Cortex of kidney (tissue), 1 donor: ENCODE data around the gene VPS8.
"Not testable (repeated sequence)": the region's sequence is repeated elsewhere in the genome, so short reads cannot be mapped to it uniquely, and the experiment has no call there.

ENCODE experiments used
- DNase-seq: peaks from one replicate; lab custom pipeline; 2025; lab: John Stamatoyannopoulos, UW

The VPS8 gene

DNA sequence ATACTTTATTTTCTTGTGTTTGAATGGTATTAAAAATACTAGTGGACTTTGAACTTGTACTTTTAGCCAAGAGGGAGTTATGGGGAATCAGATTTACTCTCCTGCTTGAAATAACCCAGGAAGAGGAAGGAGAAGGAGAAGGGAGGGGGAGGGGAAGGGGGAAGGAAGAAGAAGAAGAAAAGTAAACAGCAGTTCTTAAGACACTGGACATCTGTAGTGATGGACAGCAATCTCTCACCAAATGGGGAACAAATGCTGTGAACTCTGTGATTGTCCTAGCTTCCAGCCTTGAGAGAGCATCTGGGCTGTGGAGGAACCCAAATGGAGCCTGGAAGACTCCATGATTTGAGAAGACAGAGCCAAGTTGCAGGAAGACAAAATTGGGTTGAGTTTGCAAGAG is 52.0 kb downstream of the VPS8 start:
- no peak for DNase-seq

- DNase-seq: no peak
These were observed 56.5 kb downstream of the VPS8 start for GRCh38 chr3:184868477-184868876.

- no peak for DNase-seq
These were observed 60.2 kb downstream of the VPS8 start for GRCh38 chr3:184872200-184872599.

DNA sequence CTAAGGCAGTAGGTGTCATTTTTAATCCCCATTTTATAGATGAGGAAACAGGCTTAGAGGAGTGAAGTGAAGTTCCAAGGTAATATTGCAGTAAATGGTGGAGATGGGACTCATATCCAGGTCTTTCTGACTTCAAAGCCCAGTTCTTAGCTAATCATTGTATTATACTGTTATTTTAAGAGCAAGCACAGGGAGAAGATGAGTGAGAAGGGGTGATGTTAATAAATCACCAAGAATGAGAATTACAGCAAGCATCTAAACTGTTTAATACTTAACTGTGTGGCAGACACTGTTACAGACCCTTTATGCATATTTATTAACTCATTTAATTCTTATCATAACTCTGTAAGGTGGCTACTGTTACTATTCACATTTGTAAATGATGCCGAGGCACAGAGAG is 61.2 kb downstream of the VPS8 start:
- DNase-seq: no peak

DNA sequence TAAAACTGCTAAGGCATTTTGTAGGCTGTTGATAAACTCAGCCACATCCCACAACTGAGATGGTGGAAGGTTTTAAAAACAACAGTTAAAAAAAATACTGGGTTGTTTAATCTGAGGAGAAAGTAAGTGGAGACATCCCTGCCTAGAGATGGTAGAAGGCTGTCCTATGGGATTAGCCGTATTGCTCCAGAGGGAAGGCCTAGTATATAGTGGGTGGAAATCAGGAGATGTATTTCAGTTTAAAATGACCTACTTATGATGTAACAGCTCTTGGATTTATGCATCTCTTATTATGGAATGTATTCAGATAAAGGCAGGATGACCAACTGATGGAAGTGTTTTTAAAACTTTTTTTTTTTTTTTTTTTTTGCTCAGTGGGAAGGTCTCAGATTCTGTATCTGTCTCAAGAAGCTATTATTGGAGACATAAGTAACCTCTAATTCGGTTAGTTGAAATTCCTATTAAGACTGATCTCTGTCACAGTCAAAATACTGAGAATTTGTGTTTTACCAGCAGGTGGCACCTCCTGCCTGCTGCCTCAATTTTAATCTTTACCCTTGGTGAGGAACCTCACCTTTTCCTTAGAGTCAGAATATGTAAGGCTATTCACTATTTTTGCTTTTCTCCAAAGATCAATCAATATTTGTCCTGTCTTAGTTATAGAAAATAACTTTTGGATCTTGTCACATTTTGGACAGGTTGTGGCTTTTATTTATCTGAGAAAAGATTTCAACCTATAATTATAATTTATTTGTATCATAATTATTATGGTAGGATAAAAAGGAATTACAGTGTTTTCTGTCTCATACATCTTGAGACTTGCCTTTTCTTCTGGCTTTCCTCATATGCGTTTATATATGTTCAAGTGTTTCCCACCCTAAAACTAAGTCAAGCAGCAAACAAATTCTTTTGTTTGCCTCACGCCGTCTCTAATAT is 63.0 kb downstream of the VPS8 start:
- DNase-seq: no peak

DNA sequence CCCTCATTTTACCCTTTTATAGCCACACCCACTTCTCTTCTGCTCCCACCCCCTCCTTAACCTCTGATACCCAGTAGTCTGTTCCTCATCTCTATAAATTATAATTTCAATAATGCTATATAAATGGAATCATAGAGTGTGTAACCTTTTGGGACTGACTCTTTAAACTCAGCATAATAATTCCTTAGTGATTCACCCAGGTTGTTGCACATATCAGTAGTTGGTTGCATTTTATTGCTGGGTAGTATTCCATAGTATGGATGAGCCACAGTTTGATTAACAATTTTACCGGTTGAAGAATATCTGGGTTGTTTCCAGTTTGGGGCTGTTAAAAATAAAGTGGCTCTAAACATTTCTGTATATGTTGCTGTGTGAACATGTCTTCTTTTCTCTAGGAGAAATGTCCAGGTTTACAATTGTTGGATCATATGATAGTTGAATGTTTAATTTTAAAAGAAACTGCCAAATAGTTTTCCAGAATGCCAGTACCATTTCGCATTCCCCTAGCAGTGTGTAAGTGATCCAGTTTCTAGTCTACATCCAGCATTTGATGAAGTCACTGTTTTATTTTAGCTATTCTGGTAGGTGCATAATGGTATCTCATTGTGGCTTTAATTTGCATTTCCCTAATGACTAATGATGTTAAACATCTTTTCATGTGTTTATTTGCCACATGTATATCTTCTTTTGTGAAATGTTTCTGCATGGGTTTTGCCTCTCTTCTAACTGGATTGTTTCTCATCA is 68.5 kb downstream of the VPS8 start:
- no peak for DNase-seq

DNA sequence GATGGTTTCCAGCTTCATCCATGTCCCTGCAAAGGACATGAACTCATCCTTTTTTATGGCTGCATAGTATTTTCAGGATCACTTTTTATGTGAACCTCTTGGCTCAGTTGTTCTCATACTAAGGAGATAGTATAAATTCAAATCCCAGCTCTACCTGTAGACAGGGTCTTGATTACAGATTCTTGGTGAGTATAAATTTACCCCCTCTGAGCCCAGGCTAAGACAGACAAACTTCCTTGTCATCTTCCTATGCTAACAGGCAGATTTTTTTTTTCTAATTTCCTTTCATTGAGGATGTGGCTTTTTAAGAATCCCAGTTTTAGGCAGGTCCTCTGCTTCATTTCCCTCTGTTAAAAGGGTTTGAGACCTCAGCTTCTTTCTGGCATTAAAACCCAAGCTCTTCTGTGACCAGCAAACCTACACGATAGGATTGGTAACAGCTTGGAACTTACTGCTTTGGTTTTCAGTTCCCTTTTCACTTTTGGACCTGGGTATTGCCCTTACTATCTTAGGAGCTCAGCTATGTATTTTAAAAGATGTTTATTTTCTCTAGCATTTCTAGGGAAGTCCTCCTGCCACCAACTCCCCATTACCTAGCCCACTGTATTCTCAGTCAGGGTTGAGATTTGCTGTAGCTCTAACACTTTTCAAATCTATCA is 72.5 kb downstream of the VPS8 start:
- no peak for DNase-seq

GRCh38 chr3:184885112-184885511 is 73.1 kb downstream of the VPS8 start:
- DNase-seq: no peak

- no peak for DNase-seq
These were observed 75.6 kb downstream of the VPS8 start for GRCh38 chr3:184887574-184887973.

DNA sequence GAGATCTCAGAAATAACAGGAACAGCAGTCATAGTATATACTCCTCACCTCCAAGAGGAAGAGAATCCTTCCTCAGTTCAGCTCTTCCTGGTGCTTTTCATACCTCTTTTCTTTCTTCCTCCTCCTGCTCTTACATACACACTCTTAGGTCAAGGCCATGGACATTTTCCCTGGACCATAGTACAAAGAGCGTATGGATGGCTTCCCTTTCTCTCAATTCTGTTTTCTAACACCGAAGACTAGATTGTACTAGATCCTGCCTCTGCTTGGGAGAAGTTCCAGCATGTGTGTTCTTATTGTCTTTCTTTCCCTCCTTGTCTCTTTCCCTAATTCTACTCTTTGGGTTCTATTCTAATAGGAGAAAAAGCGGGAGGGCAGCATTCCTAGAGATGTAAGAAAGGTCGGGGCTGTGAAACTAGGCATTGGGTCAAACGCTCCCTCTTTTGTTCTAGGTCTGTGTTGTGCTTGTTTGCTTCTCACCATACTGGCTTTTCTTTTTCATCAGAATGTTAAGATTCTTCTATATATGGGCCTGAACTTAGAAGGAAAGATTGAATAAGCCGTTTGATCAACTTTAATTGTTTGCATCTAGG is 77.4 kb downstream of the VPS8 start:
- DNase-seq: no peak

GRCh38 chr3:184894051-184894450 is 82.1 kb downstream of the VPS8 start:
- DNase-seq: no peak

- DNase-seq: no peak
These were observed 83.4 kb downstream of the VPS8 start for GRCh38 chr3:184895350-184895749.

DNA sequence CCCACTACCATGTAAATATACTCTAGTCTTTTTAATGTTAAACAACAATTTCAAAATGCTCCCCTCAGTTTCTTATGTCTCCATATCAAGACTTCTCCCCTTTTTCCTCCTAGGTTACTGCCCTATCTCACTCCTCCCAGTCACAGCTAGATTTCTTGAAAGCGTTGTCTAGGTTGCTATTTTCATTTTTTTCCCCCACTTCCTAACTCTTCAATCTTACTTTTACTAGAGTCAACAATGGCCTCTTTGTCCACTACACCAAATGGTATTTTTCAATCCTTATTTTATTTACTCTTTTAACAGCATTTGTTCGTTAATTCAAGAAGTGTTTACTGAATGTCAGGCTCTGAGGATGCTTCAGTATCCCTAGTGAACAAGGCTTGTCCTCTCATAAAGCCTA is 84.4 kb downstream of the VPS8 start:
- DNase-seq: no peak

DNA sequence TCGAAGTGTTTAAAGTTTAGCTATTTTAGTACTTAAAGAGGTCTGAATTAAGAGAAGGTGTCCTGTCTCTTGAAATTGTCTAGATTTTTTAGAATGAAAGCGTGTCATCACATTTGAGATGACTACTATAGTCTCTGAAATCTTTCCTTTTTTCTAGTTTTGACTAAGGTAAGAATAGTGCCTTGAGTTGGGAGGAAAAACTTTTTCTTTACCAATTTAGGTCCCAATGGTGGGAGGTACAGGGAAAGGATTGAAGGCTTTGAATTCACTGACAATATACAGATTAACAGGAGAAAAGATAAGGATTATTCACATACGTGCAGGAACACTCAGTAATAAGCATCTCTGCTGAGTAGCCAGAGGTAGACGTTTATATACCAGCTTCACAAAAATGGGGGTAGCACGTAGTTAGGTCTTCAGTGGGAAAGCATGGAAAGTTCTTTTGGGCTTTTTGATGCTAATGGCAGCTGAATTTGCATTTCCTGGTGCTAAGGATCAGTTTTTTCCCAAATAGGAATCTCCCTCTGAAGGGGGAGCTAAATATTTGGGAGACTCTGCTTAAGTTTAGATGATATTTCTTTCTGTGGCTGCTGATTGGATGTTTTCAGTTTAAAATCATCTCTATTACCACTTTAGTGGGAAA is 88.1 kb downstream of the VPS8 start:
- no peak for DNase-seq

DNA sequence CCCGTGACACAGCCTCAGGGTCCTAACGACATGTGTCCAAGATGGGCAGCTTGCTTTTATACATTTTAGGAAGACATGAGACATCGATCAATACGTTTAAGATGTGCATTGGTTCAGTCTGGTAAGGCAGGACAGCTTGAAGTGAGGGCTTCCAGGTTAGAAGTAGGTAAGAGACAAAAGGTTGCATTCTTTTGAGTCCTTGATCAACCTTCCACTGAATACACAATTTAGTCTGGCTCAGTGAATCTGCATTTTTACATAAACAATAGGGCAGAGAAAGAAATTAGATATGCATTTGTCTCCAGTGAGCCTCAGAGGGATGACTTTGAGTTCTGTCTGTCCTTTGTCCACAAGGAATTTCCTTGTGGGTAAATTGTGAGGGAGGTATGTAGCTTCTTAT is 95.1 kb downstream of the VPS8 start:
- not testable (repeated sequence) for DNase-seq

GRCh38 chr3:184907681-184908649 is 96.0 kb downstream of the VPS8 start:
- no peak for DNase-seq

- no peak for DNase-seq
These were observed 96.9 kb downstream of the VPS8 start for GRCh38 chr3:184908859-184909258.

DNA sequence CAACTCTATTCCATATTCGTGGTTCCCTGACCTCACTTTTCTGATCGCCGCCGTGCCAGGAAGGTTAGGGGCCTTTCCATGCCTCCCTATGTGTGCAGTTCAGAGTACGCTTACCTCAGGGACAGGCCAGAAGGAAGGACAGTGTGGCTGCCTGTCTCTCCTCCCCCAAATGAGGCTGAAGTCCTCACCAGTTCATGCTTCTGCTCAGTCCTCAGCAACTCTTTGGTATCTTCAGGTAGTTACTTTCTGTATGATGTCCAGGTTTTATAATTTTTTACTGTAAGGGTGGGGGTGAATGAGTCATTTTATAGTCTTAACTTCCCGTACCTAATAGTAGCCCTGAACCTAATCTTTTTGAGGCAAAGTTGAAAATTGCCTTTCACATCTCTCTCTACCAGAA is 98.7 kb downstream of the VPS8 start:
- no peak for DNase-seq

GRCh38 chr3:184911570-184911969 is 99.6 kb downstream of the VPS8 start:
- no peak for DNase-seq

GRCh38 chr3:184912163-184912562 is 100.2 kb downstream of the VPS8 start:
- DNase-seq: no peak

- DNase-seq: no peak
These were observed 102.7 kb downstream of the VPS8 start for GRCh38 chr3:184914628-184915027.
